Measurements from ENCODE around the gene ALDH2.

DNA sequence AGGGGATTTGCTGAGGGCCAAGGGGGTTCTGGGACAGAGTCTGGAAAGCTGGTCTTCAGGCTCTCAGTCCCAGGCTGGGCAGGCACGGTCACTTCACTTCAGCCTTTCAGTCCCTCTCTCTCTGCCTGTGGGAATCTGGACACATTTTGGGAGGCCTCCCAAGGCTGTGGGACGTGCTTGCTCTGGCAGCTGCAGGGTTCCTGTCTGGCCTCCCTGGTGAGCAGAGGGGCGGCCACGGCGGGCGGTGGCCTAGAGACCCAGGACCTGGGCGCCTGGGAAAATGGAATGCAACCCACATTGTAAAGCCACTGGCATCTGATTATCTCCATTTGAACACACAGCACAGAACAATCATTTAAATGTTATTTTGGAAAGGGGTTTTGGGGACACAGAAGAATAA lies 10.1 kb upstream of the ALDH2 start:
- no peak for TF ChIP-seq CTCF (IDR thresholded peaks at IDR 0.05)
- TF ChIP-seq POLR2A (IDR thresholded peaks at IDR 0.05): no peak
